Measurements from ENCODE around the gene HOXD9. TPM values are rescaled to one million over a fixed set of nuclear protein-coding genes. Genes with fewer than 3 reads are reported as not detected.

The HOXD9 gene
- total RNA-seq, 1 donor from 2014 or later, result not detected

- peak overlapping the region; percentile 62 for H3K4me2 ChIP-seq
- H3K4me3 Mint-ChIP-seq, result peak overlapping the region; percentile 65
- peaks cover 15% of the 10 kb centered on the region for H3K4me1 Mint-ChIP-seq
- no peaks in the 10 kb centered on the region for H3F3A ChIP-seq (ENCODE audit: low read depth)
- DNase-seq (ENCODE audit: low spot score), result no peak
- H3K27me3 ChIP-seq, result peaks cover 100% of the 10 kb centered on the region
- no peaks in the 10 kb centered on the region for H3K36me3 ChIP-seq
- H3K36me3 Mint-ChIP-seq, result no peaks in the 10 kb centered on the region
- peaks cover 13% of the 10 kb centered on the region for H3K9me3 Mint-ChIP-seq
- H3K27me3 Mint-ChIP-seq (ENCODE audit: insufficient read depth, low read depth), result peaks cover 87% of the 10 kb centered on the region
- no peaks in the 10 kb centered on the region for H3K4me1 ChIP-seq
- H3K27ac ChIP-seq, result no peak overlapping the region
- peaks cover 96% of the 10 kb centered on the region for H4K20me1 ChIP-seq (ENCODE audit: low read depth)
- H3K9ac ChIP-seq, result no peak overlapping the region
- no peak overlapping the region for H2AFZ ChIP-seq (replicated peaks)
- no peaks in the 10 kb centered on the region for H3K9me3 ChIP-seq (ENCODE audit: low read depth)
- no peak overlapping the region for H3K4me3 ChIP-seq
- no peak overlapping the region for H3K27ac Mint-ChIP-seq
- H3K79me2 ChIP-seq (ENCODE audit: low read depth), result no peaks in the 10 kb centered on the region
- no peak for TF ChIP-seq EZH2 (IDR thresholded peaks at IDR 0.05)
- no peak for TF ChIP-seq CTCF (IDR thresholded peaks at IDR 0.05)
- no peak for TF ChIP-seq EZH2phosphoT487 (IDR thresholded peaks at IDR 0.05)
Observed at GRCh38 chr2:176105730-176106580, 16.6 kb upstream of the HOXD9 start.

- Histone ChIP-seq H3K4me3 (peak within 1 kb of the TSS; percentile 14), H3K27me3 (peaks cover 100% of the 10 kb centered on the region), H3K79me2 (ENCODE audit: low read depth) (no peaks in the 10 kb centered on the region), H3F3A (ENCODE audit: low read depth) (no peaks in the 10 kb centered on the region), H4K20me1 (ENCODE audit: low read depth) (peaks cover 96% of the 10 kb centered on the region), H3K4me2 (peak within 1 kb of the TSS; percentile 62), H3K9ac (no peak within 1 kb of the TSS), H3K27ac (no peak within 1 kb of the TSS), H3K4me1 (no peaks in the 10 kb centered on the region), H3K36me3 (no peaks in the 10 kb centered on the region), H2AFZ (replicated peaks) (no peak within 1 kb of the TSS), H3K9me3 (ENCODE audit: low read depth) (no peaks in the 10 kb centered on the region)
- peak; percentile 65 for DNase-seq (ENCODE audit: low spot score)
- no peaks in the 10 kb centered on the region for H3K36me3 Mint-ChIP-seq
- H3K27me3 Mint-ChIP-seq (ENCODE audit: insufficient read depth, low read depth), result peaks cover 87% of the 10 kb centered on the region
- peak within 1 kb of the TSS; percentile 71 for H3K4me3 Mint-ChIP-seq
- H3K9me3 Mint-ChIP-seq, result peaks cover 13% of the 10 kb centered on the region
- H3K27ac Mint-ChIP-seq, result no peak within 1 kb of the TSS
- TF ChIP-seq EZH2phosphoT487 (IDR thresholded peaks at IDR 0.05) (peak; percentile 84), CTCF (IDR thresholded peaks at IDR 0.05) (no peak), EZH2 (IDR thresholded peaks at IDR 0.05) (peak; percentile 91)
- peaks cover 15% of the 10 kb centered on the region for H3K4me1 Mint-ChIP-seq
Observed at GRCh38 chr2:176106581-176107539, 15.7 kb upstream of the HOXD9 start, which contains the start of gene HOXD11. HOXD11 (plus strand) TSS chr2:176107280; CDS start chr2:176107356, 76 bp downstream.

DNA sequence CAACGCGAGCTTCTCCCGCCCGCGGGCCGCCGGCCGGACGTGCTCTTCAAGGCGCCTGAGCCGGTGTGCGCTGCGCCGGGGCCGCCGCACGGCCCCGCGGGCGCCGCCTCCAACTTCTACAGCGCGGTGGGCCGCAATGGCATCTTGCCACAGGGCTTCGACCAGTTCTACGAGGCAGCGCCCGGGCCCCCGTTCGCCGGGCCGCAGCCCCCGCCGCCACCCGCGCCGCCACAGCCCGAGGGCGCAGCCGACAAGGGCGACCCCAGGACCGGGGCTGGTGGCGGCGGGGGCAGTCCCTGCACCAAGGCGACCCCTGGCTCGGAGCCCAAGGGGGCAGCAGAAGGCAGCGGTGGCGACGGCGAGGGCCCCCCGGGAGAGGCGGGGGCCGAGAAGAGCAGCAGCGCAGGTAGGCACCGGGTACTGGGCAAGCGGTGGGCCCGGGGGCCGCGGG is 14.8 kb upstream of the HOXD9 start:
- no peaks in the 10 kb centered on the region for H3K4me1 ChIP-seq
- TF ChIP-seq CTCF (IDR thresholded peaks at IDR 0.05) (no peak), EZH2 (IDR thresholded peaks at IDR 0.05) (peak; percentile 74), EZH2phosphoT487 (IDR thresholded peaks at IDR 0.05) (no peak)
- no peaks in the 10 kb centered on the region for H3K36me3 ChIP-seq
- peak; percentile 66 for DNase-seq (ENCODE audit: low spot score)
- H3K4me2 ChIP-seq, result peak overlapping the region; percentile 59
- H3K27ac Mint-ChIP-seq, result no peak overlapping the region
- H3K27me3 ChIP-seq, result peaks cover 100% of the 10 kb centered on the region
- H3K4me3 ChIP-seq, result no peak overlapping the region
- H3K79me2 ChIP-seq (ENCODE audit: low read depth), result no peaks in the 10 kb centered on the region
- no peaks in the 10 kb centered on the region for H3K9me3 ChIP-seq (ENCODE audit: low read depth)
- H3K36me3 Mint-ChIP-seq, result no peaks in the 10 kb centered on the region
- H2AFZ ChIP-seq (replicated peaks), result no peak overlapping the region
- H3K4me1 Mint-ChIP-seq, result peaks cover 15% of the 10 kb centered on the region
- peaks cover 85% of the 10 kb centered on the region for H3K27me3 Mint-ChIP-seq (ENCODE audit: insufficient read depth, low read depth)
- H3K27ac ChIP-seq, result no peak overlapping the region
- H3K9ac ChIP-seq, result no peak overlapping the region
- peaks cover 96% of the 10 kb centered on the region for H4K20me1 ChIP-seq (ENCODE audit: low read depth)
- H3F3A ChIP-seq (ENCODE audit: low read depth), result no peaks in the 10 kb centered on the region
- peaks cover 8% of the 10 kb centered on the region for H3K9me3 Mint-ChIP-seq
- H3K4me3 Mint-ChIP-seq, result no peak overlapping the region

All from neural progenitor cell (in vitro differentiated cells).